ENCODE measurements around the gene H3-3A. TPM values are rescaled to one million over a fixed set of nuclear protein-coding genes. Genes with fewer than 3 reads are reported as not detected.

The H3-3A gene
- total and polyA plus RNA-seq, 2 of the 8 experiments (the other 6 are each of a cell fraction or from before 2014, with no cell fraction given): 1,157 to 1,223 TPM

GRCh38 chr1:226092965-226093364 lies 30.4 kb downstream of the H3-3A start (continued):
- TF ChIP-seq PHF8 (conservative IDR thresholded peaks at IDR 0.05; ENCODE audit: low read depth, low read length) (no peak), ATF2 (IDR thresholded peaks at IDR 0.05; ENCODE audit: low read length) (no peak)

All from H1 (cell line).